Sigmoid colon (tissue), 4 donors: ENCODE results near the gene ATP23.

Experiments
- CTCF ChIP-seq, 4 experiments: fragments of 450-650 bp in 3 of 4; fragments of 200-600 bp in 1 of 4; IDR thresholded peaks; one replicate each; pipeline ENCODE4 v1.5.1; 2016 to 2019; ENCODE audit warnings: antibody characterized with exemption in 4 of 4, mild to moderate bottlenecking in 3 of 4, moderate library complexity in 2 of 4
- EP300 ChIP-seq, 4 donors: sonication (generic); formaldehyde crosslinking; IDR thresholded peaks; one replicate each; pipeline ENCODE4 v1.6.1; 2017; ENCODE audit warnings: antibody characterized with exemption in 4 of 4
- POLR2A ChIP-seq, 2 donors: fragments of 450-650 bp; IDR thresholded peaks; one replicate each; pipeline ENCODE4 v1.6.1; 2016; ENCODE audit warnings: antibody characterized with exemption in 2 of 2, mild to moderate bottlenecking in 2 of 2, moderate library complexity in 2 of 2
- POLR2AphosphoS5 ChIP-seq, 4 donors: sonication (generic); formaldehyde crosslinking; IDR thresholded peaks; one replicate each; pipeline ENCODE4 v1.6.1; 2017; ENCODE audit warnings: antibody characterized with exemption in 4 of 4

- no peak for TF ChIP-seq CTCF (IDR thresholded peaks at IDR 0.05)
- TF ChIP-seq POLR2A (IDR thresholded peaks at IDR 0.05) = no peak
- TF ChIP-seq EP300 (IDR thresholded peaks at IDR 0.05) = no peak
- TF ChIP-seq POLR2AphosphoS5 (IDR thresholded peaks at IDR 0.05) = no peak
Observed at GRCh38 chr12:57918147-57918546, 23.2 kb upstream of the ATP23 start.
